GM19455 (cell line): ENCODE data around the gene CIT.

Source experiments
- ATAC-seq: cut with Tn5 transposase; IDR thresholded peaks from one replicate; pipeline ENCODE4 v1.9.1; 2021; ENCODE audit not compliant: unreplicated experiment

Gene CIT

GRCh38 chr12:119749666-119750065 lies 127.5 kb downstream of the CIT start:
- ATAC-seq, result no peak

- ATAC-seq, result no peak
Measured at GRCh38 chr12:119748497-119748896, 128.6 kb downstream of the CIT start.

GRCh38 chr12:119746169-119746568 lies 131.0 kb downstream of the CIT start:
- ATAC-seq, result no peak

DNA sequence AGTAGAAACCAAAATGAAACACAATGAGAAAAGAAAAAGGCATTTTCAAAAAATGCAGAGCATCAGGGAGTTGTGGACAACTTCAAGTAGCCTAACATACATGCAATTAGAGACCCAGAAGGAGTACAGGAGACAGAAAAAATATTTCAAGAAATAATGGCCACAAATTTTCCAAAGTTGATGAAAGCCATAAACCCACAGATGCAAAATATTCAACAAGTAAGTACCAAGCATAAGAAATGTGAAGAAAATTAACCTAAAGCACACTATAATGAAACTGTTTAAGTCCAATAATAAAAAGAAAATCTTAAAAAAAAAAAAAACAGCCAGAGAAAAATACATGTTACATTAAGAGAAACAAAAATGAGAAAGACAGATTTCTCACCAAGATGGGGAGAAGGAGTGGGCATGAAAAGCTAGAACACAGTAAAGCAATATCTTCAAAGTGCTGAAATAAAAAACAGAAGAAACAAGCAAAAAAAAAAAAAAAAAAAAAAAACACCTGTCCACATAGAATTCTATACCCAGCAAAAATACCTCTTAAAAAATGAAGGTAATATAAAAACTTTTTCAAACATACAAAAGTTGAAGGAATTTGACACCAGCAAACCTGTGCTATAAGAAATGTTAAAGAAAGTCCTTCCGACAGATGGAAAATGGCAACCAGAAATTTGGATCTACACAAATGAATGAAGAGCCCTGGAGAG lies 132.1 kb downstream of the CIT start:
- no peak for ATAC-seq

- no peak for ATAC-seq
Measured at GRCh38 chr12:119742700-119743099, 134.4 kb downstream of the CIT start.

DNA sequence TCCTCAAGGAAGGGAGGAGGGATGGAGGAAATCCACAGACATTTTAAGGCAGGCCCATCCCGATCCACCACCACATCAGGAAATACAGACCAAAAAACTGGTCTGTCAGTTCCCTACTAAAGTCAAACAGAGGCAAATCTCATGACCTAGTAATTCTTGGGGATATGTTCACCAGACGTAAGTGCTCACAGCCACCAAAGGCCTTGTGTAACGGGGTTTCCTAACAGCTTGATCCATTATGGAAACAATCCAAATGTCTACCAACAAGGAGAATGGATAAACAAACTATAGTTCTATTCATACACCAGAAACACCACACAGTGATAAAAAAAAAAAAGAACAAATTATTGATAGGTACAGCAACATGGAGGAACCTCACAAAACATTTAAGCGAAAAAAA lies 136.3 kb downstream of the CIT start:
- no peak for ATAC-seq

GRCh38 chr12:119735079-119735478 lies 142.0 kb downstream of the CIT start:
- no peak for ATAC-seq

GRCh38 chr12:119730381-119730780 lies 146.7 kb downstream of the CIT start:
- no peak for ATAC-seq

- no peak for ATAC-seq
Measured at GRCh38 chr12:119729871-119730270, 147.2 kb downstream of the CIT start.

DNA sequence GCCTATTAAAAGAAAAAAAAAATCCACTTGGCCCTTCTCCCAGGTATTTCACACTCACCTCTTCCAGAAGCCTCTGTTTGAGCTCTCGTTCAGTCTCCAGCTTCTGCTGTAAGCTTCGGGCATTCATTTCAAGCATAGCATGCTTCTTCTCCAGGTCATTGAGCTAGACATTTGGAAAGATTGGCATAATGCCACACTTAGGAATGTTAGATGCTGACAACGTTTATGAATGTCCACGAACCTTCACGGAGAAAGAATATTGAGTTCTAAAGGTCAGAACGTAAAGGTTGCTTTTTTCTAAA lies 148.7 kb downstream of the CIT start:
- no peak for ATAC-seq

DNA sequence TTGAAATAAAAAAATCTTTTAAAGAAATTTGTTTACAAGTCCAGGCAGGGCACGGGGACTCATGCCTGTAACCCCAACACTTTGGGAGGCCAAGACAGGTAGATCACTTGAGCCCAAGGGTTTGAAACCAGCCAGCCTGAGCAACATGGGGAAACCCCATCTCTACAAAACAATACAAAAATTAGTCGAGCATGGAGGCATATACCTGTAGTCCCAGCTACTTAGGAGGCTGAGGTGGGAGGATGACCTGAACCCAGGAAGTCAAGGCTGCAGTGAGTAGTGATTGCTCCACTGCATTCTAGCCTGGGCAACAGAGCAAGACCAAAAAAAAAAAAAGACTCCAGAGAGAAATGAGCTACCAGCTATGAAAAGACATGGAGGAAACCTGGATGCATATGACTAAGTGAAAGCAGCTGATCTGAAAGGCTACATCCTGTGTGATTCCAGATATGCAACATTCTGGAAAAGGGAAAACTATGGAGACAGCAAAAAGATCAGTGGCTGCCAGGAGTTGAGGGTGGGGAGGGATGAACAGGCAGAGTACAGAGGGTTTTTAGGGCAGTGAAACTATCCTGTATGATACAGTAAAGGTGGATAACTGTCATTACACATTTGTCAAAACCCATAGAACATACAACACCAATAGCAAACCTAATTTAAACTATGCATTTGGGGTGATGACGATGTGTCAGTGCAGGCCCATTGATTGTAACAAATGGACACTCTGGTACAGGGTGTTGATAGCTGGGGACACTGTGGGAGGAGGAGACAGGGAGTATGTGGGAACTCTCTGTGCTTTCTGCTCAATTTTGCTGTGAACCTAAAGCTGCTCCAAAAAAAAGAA lies 149.3 kb downstream of the CIT start:
- no peak for ATAC-seq

DNA sequence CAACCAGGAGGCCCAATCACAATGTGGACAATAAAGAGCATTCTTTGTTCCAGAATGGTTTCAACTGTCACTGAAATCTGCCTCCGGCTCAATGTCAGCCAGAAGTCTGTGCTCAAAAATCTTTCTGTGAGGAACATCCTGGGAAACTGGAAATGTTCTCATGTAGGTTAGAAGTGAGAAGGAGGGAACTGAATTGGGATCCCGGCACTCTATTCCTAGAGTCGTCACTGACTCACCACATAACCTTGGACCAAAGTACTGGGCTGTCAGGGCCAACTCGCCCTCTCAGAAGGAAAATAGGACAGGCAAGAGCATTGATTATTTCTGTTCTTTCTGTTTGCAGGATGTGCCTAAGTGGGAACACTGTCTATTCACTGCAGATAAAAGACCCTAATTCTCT lies 151.6 kb downstream of the CIT start:
- no peak for ATAC-seq

- no peak for ATAC-seq
Measured at GRCh38 chr12:119721306-119721705, 155.8 kb downstream of the CIT start.

DNA sequence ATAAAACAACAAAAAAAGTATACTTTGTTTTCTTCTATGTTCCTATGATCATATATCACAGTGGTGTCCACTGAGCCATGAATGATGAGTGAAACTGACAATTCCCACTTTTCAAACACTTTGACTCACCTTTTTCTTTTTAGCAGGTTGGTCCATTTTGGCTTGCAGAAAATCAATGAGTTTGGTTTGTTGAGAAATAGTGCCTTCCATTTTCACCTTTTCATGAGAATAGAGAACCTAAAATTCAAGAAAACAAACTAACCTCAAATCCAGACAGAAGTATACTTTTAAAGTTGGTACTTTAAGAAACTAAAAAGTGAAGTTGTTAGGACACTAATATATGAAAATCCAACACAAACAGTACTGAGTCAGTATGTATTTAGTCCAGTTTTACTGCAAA lies 156.8 kb downstream of the CIT start:
- no peak for ATAC-seq

GRCh38 chr12:119718141-119718540 lies 159.0 kb downstream of the CIT start:
- no peak for ATAC-seq

DNA sequence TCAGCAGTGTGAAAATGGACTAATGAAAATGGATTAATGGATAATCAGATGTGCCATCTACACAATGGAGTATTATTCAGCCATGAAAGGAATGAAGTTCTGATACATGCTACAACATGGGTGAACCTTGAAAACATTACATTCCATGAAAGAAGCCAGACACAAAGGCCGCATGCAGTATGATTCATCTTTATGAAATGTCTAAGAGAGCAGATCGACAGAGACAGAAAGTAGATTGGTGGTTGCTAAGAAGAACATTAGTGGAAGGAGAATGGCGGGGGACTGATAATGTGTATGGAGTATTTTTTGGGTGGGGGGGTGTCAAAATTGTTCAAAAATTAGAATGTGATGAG lies 161.9 kb downstream of the CIT start:
- ATAC-seq, result no peak

GRCh38 chr12:119714614-119715267 lies 162.4 kb downstream of the CIT start:
- no peak for ATAC-seq

GRCh38 chr12:119713551-119714031 lies 163.5 kb downstream of the CIT start:
- no peak for ATAC-seq

DNA sequence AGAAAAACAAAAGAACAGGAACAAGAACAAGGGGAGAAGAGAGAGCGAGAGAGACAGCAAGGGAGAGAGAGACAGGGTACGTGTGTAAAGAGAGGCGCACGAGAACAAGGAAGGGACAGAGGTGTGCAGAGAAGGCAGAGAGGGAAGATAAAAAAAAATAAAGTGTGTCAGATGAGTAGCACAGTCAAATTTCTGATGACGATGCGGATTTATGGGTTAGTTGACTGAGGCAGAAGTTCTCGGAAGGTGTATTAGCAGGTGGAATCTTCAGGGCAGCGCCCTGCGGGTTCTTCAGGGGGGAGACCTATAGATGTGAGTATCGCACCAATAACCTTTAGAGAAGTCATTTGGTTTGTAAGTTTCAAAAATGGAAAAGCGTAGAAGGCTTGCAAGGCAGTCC lies 164.4 kb downstream of the CIT start:
- ATAC-seq, result no peak

DNA sequence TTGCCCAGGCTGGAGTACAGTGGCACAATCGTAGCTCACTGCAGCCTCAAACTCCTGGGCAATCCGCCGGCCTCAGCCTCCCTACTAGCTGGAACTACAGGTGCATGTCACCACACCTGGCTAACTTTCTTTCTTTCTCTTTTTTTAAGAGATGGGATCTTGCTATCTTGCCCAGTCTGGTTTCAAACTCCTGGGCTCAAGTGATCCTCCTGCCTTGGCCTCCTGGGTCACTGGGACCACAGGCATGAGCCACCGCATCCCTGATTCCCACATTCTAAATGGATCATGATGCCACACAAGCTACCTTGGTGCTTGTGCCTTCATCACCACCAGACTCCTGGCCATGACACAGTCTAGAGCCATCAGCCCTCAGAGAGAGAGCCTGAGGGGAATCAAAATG lies 165.4 kb downstream of the CIT start:
- no peak for ATAC-seq

- no peak for ATAC-seq
Measured at GRCh38 chr12:119710965-119711551, 166.1 kb downstream of the CIT start.
